ENCODE measurements around the gene PIP5K1A.

The PIP5K1A gene

DNA sequence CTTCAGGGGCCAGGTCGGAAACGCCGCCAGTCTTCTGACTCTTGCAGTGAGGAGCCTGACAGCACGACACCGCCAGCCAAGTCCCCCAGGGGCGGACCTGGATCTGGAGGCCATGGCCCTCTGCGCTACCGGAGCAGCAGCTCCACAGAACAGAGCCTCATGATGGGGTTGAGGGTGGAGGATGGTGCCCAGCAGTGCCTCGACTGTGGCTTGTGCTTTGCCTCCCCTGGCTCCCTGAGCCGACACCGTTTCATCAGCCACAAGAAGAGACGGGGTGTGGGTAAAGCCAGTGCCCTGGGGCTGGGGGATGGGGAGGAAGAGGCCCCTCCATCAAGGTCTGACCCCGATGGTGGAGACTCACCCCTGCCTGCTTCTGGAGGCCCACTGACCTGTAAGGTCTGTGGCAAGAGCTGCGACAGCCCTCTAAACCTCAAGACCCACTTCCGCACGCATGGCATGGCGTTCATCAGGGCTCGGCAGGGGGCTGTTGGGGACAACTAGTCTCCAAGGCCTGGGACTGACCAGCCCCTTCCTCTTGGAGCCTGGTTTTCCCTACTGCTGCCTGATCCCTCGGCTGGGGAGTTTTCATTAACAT lies 92.5 kb downstream of the PIP5K1A start:
- DNase-seq = no peak

DNA sequence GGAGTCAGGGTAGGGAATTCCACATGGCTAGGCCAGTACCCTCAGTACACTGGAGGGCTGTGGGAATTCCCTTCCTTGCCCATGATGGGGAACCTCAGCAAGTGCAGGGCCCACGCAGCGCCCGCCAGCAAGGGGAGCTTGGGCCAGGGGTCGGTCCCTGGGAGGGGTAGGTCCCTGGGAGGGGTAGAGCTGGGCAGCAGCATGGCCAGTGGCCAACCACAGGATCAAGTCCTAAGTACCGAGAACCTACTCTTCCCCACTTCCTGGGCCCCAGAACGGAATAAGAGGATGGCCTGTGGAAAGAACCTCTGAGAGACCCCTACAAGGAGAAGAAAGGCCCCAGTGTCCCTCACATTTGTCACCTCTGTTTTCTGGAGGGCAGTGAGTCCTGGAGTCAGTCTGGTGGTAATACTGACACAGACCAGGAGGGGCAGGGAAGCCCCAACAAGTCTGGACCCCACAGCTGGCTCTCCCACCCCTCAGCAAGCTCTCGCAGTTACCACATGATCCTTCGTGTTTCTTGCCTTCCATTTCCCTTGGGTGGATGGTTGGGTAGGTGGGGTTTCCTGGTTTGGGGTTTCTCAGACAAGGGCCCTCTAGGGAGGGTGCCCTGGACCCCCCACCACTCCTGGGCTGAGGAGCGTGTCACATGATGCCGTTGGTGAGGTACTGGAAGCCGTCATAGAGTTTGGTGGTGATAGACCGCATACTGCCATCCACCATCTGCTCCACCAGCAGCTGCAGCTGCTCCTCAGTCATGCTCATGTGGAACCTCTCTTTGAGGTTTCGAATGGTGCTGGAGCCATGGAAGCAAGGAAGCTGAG lies 94.1 kb downstream of the PIP5K1A start:
- DNase-seq = no peak

DNA sequence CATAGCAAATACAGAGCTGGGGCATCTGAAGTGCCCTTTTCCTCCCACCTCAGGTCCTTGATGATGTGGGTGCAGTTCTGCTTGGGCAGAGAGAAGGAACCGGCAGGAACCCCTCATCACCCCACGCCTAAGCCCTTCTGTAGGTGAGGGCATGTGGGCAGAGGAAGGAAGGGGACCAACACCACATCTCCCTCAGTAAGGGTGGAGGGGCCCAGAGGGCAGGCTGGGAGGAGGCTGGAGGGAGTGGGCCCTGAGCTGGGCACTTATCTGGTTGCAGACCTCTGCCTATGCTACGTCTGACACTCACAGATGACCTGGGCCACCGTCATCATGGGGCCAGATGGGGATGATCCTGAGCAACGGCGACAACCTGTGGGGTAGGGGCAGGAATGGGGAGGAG lies 94.7 kb downstream of the PIP5K1A start:
- no peak for DNase-seq

DNA sequence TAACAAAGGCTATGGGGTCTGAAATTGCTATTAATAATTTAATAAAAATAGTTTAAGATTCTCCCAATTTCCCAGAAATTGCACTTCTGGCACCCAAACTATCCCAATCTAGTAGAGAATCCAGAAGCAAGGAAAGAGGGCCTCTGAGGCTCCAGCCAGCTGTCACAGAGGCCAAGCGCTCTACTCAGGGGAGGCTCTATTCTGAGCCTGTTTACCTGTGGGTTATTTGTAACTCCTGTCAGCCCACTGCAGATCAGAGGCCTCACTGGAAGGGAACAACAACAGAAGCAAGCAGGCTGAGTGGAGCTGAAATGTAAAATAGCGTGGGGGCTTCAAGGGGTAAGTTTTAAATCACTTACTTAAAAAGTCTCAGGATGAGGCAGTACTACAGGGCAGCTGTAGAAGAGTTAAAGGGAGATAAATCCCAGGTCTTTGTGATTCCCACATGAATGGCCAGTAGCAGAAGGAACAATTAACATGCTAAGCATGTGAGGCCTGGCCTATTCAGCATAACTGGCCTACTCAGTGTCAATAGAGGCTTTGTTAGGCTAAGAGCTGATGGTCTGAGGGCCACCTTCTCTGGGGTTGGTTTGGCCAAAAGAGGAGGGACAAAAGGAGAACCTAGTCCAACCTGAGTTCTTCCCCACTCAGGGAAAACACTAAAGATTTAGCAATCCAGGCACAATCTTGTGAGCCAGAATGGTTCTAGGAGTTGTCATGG lies 96.5 kb downstream of the PIP5K1A start:
- no peak for DNase-seq

Data from HCEC 1CT (cell line).